WTC11 (cell line): ENCODE results near the gene DAW1. TPM values are rescaled to one million over a fixed set of nuclear protein-coding genes. Genes with fewer than 3 reads are reported as not detected.

Experiments
- ATAC-seq: fragments of 200-7000 bp; cut with Tn5 transposase; 2 replicates; pipeline ENCODE4 v1.10.0; 2021; ENCODE audit warnings: mild to moderate bottlenecking, moderate library complexity
- CTCF ChIA-PET: fragments of 300-600 bp; sonication (Branson Sonifier 250); formaldehyde crosslinking; loops from one replicate; lab custom pipeline; 2021; ENCODE audit warnings: antibody characterized with exemption; lab: Charles Lee
- POLR2A ChIA-PET: fragments of 350-600 bp; sonication (Branson Sonifier 250); formaldehyde crosslinking; loops from one replicate; lab custom pipeline; 2021; ENCODE audit warnings: antibody characterized with exemption; lab: Charles Lee
- DNase-seq: peaks from one replicate; pipeline ENCODE4 v3.0.0; 2021; ENCODE audit warnings: low spot score
- H3K27ac Mint-ChIP-seq: 2 replicates; pipeline ENCODE4 v1.8.0; 2021; ENCODE audit warnings: mixed read lengths
- H3K27me3 Mint-ChIP-seq: 2 replicates; pipeline ENCODE4 v1.8.0; 2021; ENCODE audit warnings: low read depth, mild to moderate bottlenecking, moderate library complexity, mixed read lengths
- H3K36me3 Mint-ChIP-seq: 2 replicates; pipeline ENCODE4 v1.8.0; 2021; ENCODE audit warnings: mixed read lengths
- H3K4me1 Mint-ChIP-seq: 2 replicates; pipeline ENCODE4 v1.8.0; 2022; ENCODE audit warnings: mixed read lengths
- H3K4me3 Mint-ChIP-seq: 2 replicates; pipeline ENCODE4 v1.8.0; 2021; ENCODE audit warnings: mild to moderate bottlenecking, moderate library complexity, mixed read lengths
- H3K9me3 Mint-ChIP-seq: 2 replicates; pipeline ENCODE4 v1.8.0; 2021; ENCODE audit warnings: mixed read lengths
- ATF1 ChIP-seq: sonication (generic); formaldehyde crosslinking; IDR thresholded peaks from 2 replicates; pipeline ENCODE4 v1.8.1; 2023; ENCODE audit warnings: mild to moderate bottlenecking, moderate library complexity, missing genetic modification reagents
- ELF4 ChIP-seq: sonication (generic); formaldehyde crosslinking; IDR thresholded peaks from 2 replicates; pipeline ENCODE4 v1.8.1; 2022; ENCODE audit warnings: low read depth, mild to moderate bottlenecking, moderate library complexity, missing genetic modification reagents
- FOXJ3 ChIP-seq: sonication (generic); formaldehyde crosslinking; IDR thresholded peaks from 2 replicates; pipeline ENCODE4 v1.9.0; 2021; ENCODE audit warnings: missing genetic modification reagents, mild to moderate bottlenecking, borderline replicate concordance
- GABPB1 ChIP-seq: sonication (generic); formaldehyde crosslinking; IDR thresholded peaks from 2 replicates; pipeline ENCODE4 v1.8.1; 2023; ENCODE audit warnings: mild to moderate bottlenecking, missing genetic modification reagents
- HMGA2 ChIP-seq: fragments of 250-450 bp; sonication (Bioruptor Pico); IDR thresholded peaks from 2 replicates; pipeline ENCODE4 v1.4.0; 2021; ENCODE audit warnings: mild to moderate bottlenecking, moderate library complexity
- MYBL2 ChIP-seq: sonication (generic); formaldehyde crosslinking; IDR thresholded peaks from 2 replicates; pipeline ENCODE4 v1.8.1; 2023; ENCODE audit warnings: mild to moderate bottlenecking, moderate library complexity, missing genetic modification reagents
- NFATC4 ChIP-seq: fragments of 250-450 bp; sonication (Bioruptor Pico); IDR thresholded peaks from 2 replicates; pipeline ENCODE4 v1.9.0; 2021; ENCODE audit warnings: mild to moderate bottlenecking
- NFE2L1 ChIP-seq: sonication (generic); formaldehyde crosslinking; IDR thresholded peaks from 2 replicates; pipeline ENCODE4 v1.8.1; 2023; ENCODE audit warnings: missing genetic modification reagents
- NR1H2 ChIP-seq: sonication (generic); formaldehyde crosslinking; IDR thresholded peaks from 2 replicates; pipeline ENCODE4 v1.9.0; 2021; ENCODE audit warnings: mild to moderate bottlenecking, moderate library complexity, missing genetic modification reagents
- TEAD1 ChIP-seq: sonication (generic); formaldehyde crosslinking; IDR thresholded peaks from 2 replicates; pipeline ENCODE4 v1.8.0; 2022; ENCODE audit warnings: mild to moderate bottlenecking, missing genetic modification reagents
- ZBTB21 ChIP-seq: sonication (generic); formaldehyde crosslinking; IDR thresholded peaks from 2 replicates; pipeline ENCODE4 v1.8.1; 2023; ENCODE audit warnings: mild to moderate bottlenecking, missing genetic modification reagents, borderline replicate concordance
- ZNF232 ChIP-seq: sonication (generic); formaldehyde crosslinking; IDR thresholded peaks from 2 replicates; pipeline ENCODE4 v1.8.0; 2022; ENCODE audit warnings: mild to moderate bottlenecking, missing genetic modification reagents
- ZNF416 ChIP-seq: fragments of 250-450 bp; sonication (Bioruptor Pico); IDR thresholded peaks from 2 replicates; pipeline ENCODE4 v1.9.0; 2021; ENCODE audit warnings: mild to moderate bottlenecking, inconsistent platforms
- total RNA-seq: library from RNA; stranded (reverse); gene quantifications from 3 replicates; pipeline ENCODE4 v1.2.3, GENCODE V29; 2021
- TF ChIP-seq, protein P1 (sequence below): sonication (generic); formaldehyde crosslinking; IDR thresholded peaks from 2 replicates; pipeline ENCODE4 v1.8.0; 2022; ENCODE audit warnings: mild to moderate bottlenecking, missing genetic modification reagents
- TF ChIP-seq, protein P2 (sequence below): sonication (generic); formaldehyde crosslinking; IDR thresholded peaks from 2 replicates; pipeline ENCODE4 v1.8.1; 2022; ENCODE audit warnings: low read depth, mild to moderate bottlenecking, moderate library complexity, missing genetic modification reagents, borderline replicate concordance
- TF ChIP-seq, protein P3 (sequence below): sonication (generic); formaldehyde crosslinking; IDR thresholded peaks from 2 replicates; pipeline ENCODE4 v1.8.0; 2023; ENCODE audit warnings: missing genetic modification reagents, mild to moderate bottlenecking, borderline replicate concordance
- TF ChIP-seq, protein P4 (sequence below): sonication (generic); formaldehyde crosslinking; IDR thresholded peaks from 2 replicates; pipeline ENCODE4 v1.8.1; 2023; ENCODE audit warnings: mild to moderate bottlenecking, missing genetic modification reagents, moderate library complexity

DAW1 gene
- total RNA-seq, 1 experiment from 2014 or later: 0.61 TPM

DNA sequence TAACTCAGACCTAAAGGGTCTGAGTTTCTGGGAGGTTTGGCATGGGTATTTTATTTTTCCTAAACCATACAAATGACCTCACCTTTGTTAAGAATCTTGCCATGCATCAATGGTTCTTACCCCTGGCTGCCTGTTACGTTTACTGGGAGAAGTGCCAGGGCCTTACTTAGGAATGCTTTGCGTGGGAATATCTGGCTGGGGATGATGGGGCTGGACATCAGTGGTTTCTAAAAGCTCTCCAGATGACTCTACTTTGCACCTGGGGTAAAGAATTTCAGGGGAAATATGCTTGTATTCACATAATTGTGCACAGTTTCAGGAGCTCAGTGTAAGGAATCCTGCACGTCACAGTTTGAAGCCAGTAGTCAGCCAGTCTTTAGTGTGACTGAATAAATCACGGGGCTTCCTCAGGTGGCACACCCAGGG lies 18.2 kb upstream of the DAW1 start:
- TF ChIP-seq NFE2L1 (no peak), ATF1 (CRISPR knock-in tag) (no peak)
- TF ChIP-seq, protein P1, sequence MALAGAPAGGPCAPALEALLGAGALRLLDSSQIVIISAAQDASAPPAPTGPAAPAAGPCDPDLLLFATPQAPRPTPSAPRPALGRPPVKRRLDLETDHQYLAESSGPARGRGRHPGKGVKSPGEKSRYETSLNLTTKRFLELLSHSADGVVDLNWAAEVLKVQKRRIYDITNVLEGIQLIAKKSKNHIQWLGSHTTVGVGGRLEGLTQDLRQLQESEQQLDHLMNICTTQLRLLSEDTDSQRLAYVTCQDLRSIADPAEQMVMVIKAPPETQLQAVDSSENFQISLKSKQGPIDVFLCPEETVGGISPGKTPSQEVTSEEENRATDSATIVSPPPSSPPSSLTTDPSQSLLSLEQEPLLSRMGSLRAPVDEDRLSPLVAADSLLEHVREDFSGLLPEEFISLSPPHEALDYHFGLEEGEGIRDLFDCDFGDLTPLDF: no peak
- TF ChIP-seq, all 79 proteins: peak for 0
- no peak overlapping the region for H3K27ac Mint-ChIP-seq
- H3K4me1 Mint-ChIP-seq: peaks cover 36% of the 10 kb centered on the region
- ATAC-seq (no peak), DNase-seq (no peak)
- no peak overlapping the region for H3K4me3 Mint-ChIP-seq
- CTCF ChIA-PET: interaction anchor here (2.0 kb wide), 1 partner anchor 9 kb away, joined by 16 read pairs; no protein-coding TSS in a partner anchor
- peaks cover 7% of the 10 kb centered on the region; the same call in 1 of the 2 replicates for H3K9me3 Mint-ChIP-seq
- no peaks in the 10 kb centered on the region for H3K36me3 Mint-ChIP-seq
- H3K27me3 Mint-ChIP-seq: 0 out of 2 replicates have a peak, but pooled peaks cover 2% of the 10 kb centered on the region
- POLR2A ChIA-PET: no interaction called here

DNA sequence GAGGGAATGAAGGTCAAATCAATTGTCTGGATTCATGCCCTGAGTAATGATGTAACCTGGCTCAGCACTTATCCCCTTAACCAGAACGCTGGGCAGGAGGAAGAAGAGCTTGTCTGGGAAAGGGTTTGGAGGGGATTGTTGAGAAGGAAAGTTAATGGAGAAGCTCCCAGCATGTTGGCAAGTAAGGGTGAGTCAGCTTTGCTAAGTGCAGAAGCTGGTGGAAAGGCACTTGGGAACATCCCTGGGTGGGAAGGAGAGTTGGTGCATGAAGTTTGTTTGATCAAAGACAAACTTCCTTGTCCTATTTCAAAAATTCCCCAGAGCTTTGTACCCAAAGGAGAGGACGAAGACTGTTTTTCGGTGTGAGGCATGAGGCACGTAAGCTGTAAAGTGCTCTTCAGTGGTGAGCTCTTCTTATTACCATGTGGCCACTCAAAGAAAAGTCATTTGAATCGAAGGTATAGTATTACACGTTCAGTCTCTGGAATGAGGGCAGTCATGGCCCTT lies 17.6 kb upstream of the DAW1 start:
- TF ChIP-seq, protein P2, sequence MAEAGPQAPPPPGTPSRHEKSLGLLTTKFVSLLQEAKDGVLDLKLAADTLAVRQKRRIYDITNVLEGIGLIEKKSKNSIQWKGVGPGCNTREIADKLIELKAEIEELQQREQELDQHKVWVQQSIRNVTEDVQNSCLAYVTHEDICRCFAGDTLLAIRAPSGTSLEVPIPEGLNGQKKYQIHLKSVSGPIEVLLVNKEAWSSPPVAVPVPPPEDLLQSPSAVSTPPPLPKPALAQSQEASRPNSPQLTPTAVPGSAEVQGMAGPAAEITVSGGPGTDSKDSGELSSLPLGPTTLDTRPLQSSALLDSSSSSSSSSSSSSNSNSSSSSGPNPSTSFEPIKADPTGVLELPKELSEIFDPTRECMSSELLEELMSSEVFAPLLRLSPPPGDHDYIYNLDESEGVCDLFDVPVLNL (CRISPR knock-in tag): no peak
- TF ChIP-seq ELF4 (CRISPR knock-in tag) (no peak), NR1H2 (no peak), GABPB1 (no peak), MYBL2 (no peak), ZNF232 (no peak), TEAD1 (CRISPR knock-in tag) (no peak)
- DNase-seq: no peak
- Mint-ChIP-seq H3K27ac (no peak overlapping the region), H3K36me3 (no peaks in the 10 kb centered on the region), H3K4me1 (peaks cover 30% of the 10 kb centered on the region), H3K27me3 (0 out of 2 replicates have a peak, but pooled peaks cover 2% of the 10 kb centered on the region), H3K9me3 (peaks cover 7% of the 10 kb centered on the region; the same call in 1 of the 2 replicates), H3K4me3 (no peak overlapping the region)
- ChIA-PET CTCF (interaction anchor here (0.8 to 2.0 kb wide), 2 partner anchors 9 to 80 kb away, joined by 4 to 16 read pairs; no protein-coding TSS in a partner anchor), POLR2A (interaction anchor here (1.0 kb wide), 1 partner anchor 8 kb away, joined by 3 read pairs; no protein-coding TSS in a partner anchor)
- ATAC-seq: no peak

DNA sequence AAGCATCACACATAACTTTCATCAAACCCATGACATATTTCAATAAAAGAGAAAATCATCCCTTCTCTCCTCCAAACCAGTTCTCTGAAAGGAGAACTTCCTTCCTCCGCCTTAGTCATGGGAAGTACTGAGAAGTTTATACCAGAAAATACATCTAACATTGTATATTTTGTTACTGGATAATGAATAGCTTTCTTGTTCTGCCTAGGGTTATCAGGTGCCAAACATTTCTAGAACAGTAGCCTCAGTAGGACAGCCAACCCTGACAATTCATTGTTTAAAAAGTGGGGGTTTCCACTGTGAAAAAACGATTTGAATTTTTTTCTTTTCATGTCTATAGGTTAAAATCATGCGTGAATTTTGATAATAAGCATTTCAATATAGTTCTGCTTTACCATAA lies 16.0 kb upstream of the DAW1 start:
- H3K4me1 Mint-ChIP-seq: peaks cover 27% of the 10 kb centered on the region
- ATAC-seq (no peak), DNase-seq (no peak)
- no peak overlapping the region for H3K27ac Mint-ChIP-seq
- 0 out of 2 replicates have a peak, but pooled peaks cover 2% of the 10 kb centered on the region for H3K27me3 Mint-ChIP-seq
- H3K9me3 Mint-ChIP-seq: peaks cover 7% of the 10 kb centered on the region; the same call in 1 of the 2 replicates
- ChIA-PET CTCF (no interaction called here), POLR2A (no interaction called here)
- no peaks in the 10 kb centered on the region for H3K36me3 Mint-ChIP-seq
- H3K4me3 Mint-ChIP-seq: no peak overlapping the region
- TF ChIP-seq, protein P3, sequence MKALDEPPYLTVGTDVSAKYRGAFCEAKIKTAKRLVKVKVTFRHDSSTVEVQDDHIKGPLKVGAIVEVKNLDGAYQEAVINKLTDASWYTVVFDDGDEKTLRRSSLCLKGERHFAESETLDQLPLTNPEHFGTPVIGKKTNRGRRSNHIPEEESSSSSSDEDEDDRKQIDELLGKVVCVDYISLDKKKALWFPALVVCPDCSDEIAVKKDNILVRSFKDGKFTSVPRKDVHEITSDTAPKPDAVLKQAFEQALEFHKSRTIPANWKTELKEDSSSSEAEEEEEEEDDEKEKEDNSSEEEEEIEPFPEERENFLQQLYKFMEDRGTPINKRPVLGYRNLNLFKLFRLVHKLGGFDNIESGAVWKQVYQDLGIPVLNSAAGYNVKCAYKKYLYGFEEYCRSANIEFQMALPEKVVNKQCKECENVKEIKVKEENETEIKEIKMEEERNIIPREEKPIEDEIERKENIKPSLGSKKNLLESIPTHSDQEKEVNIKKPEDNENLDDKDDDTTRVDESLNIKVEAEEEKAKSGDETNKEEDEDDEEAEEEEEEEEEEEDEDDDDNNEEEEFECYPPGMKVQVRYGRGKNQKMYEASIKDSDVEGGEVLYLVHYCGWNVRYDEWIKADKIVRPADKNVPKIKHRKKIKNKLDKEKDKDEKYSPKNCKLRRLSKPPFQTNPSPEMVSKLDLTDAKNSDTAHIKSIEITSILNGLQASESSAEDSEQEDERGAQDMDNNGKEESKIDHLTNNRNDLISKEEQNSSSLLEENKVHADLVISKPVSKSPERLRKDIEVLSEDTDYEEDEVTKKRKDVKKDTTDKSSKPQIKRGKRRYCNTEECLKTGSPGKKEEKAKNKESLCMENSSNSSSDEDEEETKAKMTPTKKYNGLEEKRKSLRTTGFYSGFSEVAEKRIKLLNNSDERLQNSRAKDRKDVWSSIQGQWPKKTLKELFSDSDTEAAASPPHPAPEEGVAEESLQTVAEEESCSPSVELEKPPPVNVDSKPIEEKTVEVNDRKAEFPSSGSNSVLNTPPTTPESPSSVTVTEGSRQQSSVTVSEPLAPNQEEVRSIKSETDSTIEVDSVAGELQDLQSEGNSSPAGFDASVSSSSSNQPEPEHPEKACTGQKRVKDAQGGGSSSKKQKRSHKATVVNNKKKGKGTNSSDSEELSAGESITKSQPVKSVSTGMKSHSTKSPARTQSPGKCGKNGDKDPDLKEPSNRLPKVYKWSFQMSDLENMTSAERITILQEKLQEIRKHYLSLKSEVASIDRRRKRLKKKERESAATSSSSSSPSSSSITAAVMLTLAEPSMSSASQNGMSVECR: no peak
- TF ChIP-seq ZBTB21 (CRISPR knock-in tag): no peak
- TF ChIP-seq FOXJ3: no peak
- no peak for TF ChIP-seq HMGA2 (CRISPR knock-in tag)
- TF ChIP-seq NFATC4: no peak
- TF ChIP-seq ZNF416: no peak
- TF ChIP-seq, protein P4, sequence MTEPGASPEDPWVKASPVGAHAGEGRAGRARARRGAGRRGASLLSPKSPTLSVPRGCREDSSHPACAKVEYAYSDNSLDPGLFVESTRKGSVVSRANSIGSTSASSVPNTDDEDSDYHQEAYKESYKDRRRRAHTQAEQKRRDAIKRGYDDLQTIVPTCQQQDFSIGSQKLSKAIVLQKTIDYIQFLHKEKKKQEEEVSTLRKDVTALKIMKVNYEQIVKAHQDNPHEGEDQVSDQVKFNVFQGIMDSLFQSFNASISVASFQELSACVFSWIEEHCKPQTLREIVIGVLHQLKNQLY (CRISPR knock-in tag): no peak
- TF ChIP-seq GABPB1: no peak
